Kasumi-1 (cell line): ENCODE results near the gene VTI1A.
A peak's percentile ranks its signal among the peaks of the same experiment; 100 is the strongest.
"Not testable (repeated sequence)": the region's sequence is repeated elsewhere in the genome, so short reads cannot be mapped to it uniquely, and the experiment has no call there.

ENCODE experiments used
- DNase-seq, 2 experiments: peaks; one replicate each; lab custom pipeline; 2025; lab: John Stamatoyannopoulos, UW

Gene VTI1A

GRCh38 chr10:112454910-112455779, 8.1 kb downstream of the VTI1A start:
- no peak for DNase-seq

- peak; percentile 47 to 51 for DNase-seq
Observed at GRCh38 chr10:112456533-112456932, 9.5 kb downstream of the VTI1A start.

GRCh38 chr10:112460366-112460765, 13.4 kb downstream of the VTI1A start:
- DNase-seq: no peak

- DNase-seq: no peak
Observed at GRCh38 chr10:112461029-112461887, 14.2 kb downstream of the VTI1A start.

- not testable (repeated sequence) for DNase-seq
Observed at GRCh38 chr10:112464074-112464473, 17.1 kb downstream of the VTI1A start.

GRCh38 chr10:112465299-112465883, 18.4 kb downstream of the VTI1A start:
- no peak for DNase-seq

- DNase-seq: no peak
Observed at GRCh38 chr10:112466802-112467201, 19.8 kb downstream of the VTI1A start.

GRCh38 chr10:112467541-112468075, 20.6 kb downstream of the VTI1A start:
- DNase-seq: peak; percentile 12 to 23

GRCh38 chr10:112471878-112472487, 25.0 kb downstream of the VTI1A start:
- peak; percentile 91 to 96 for DNase-seq

- DNase-seq: peak; percentile 41 to 62
Observed at GRCh38 chr10:112475575-112476218, 28.7 kb downstream of the VTI1A start.

- DNase-seq: no peak
Observed at GRCh38 chr10:112481602-112482001, 34.6 kb downstream of the VTI1A start.

GRCh38 chr10:112484399-112484798, 37.4 kb downstream of the VTI1A start:
- DNase-seq: no peak

- no peak for DNase-seq
Observed at GRCh38 chr10:112487964-112488363, 40.9 kb downstream of the VTI1A start.

GRCh38 chr10:112490545-112490944, 43.5 kb downstream of the VTI1A start:
- DNase-seq: no peak

GRCh38 chr10:112491144-112491543, 44.1 kb downstream of the VTI1A start:
- no peak for DNase-seq

- no peak for DNase-seq
Observed at GRCh38 chr10:112492736-112493135, 45.7 kb downstream of the VTI1A start.

- DNase-seq: no peak
Observed at GRCh38 chr10:112497347-112497950, 50.4 kb downstream of the VTI1A start.

GRCh38 chr10:112498806-112499205, 51.8 kb downstream of the VTI1A start:
- DNase-seq: no peak

GRCh38 chr10:112499985-112500384, 53.0 kb downstream of the VTI1A start:
- not testable (repeated sequence) for DNase-seq

- no peak for DNase-seq
Observed at GRCh38 chr10:112502536-112502935, 55.5 kb downstream of the VTI1A start.

- DNase-seq: no peak
Observed at GRCh38 chr10:112503643-112504042, 56.6 kb downstream of the VTI1A start.
